Lower leg skin (tissue), 4 donors: Measurements from ENCODE around the gene HECTD4. TPM values are rescaled to one million over a fixed set of nuclear protein-coding genes. Genes with fewer than 3 reads are reported as not detected.
"Not testable (repeated sequence)": the region's sequence is repeated elsewhere in the genome, so short reads cannot be mapped to it uniquely, and the experiment has no call there.

ENCODE experiments used
- DNase-seq, 2 donors: peaks; one replicate each; pipeline ENCODE4 v3.0.0-alpha.2; 2019; ENCODE audit warnings: low spot score in 2 of 2
- H3K4me3 ChIP-seq: fragments of 200-600 bp; sonication (generic); 2 replicates; pipeline ENCODE4 v1.5.1; 2017; ENCODE audit warnings: mild to moderate bottlenecking, low read depth; ENCODE audit not compliant: poor library complexity, severe bottlenecking
- POLR2A ChIP-seq, 2 donors: fragments of 450-650 bp; IDR thresholded peaks; one replicate each; pipeline ENCODE4 v1.6.1; 2016 to 2017; ENCODE audit warnings: antibody characterized with exemption in 2 of 2, mild to moderate bottlenecking in 1 of 2, moderate library complexity in 1 of 2
- WGBS, 2 donors: methylation state at CpG; one replicate each; pipeline ENCODE4 v1.1.5; 2018; 5-methylcytosine and 5-hydroxymethylcytosine counted together
- intact Hi-C: fragments of 100-400 bp; cut with DNase I; formaldehyde crosslinking; loops from one replicate; pipeline ENCODE4 v1.15.0; 2023; ENCODE audit warnings: low total_unique reads
- total RNA-seq, 4 donors: library from RNA; depleted of rRNA; stranded (reverse); fragments of >200 nt; gene quantifications; one replicate each; pipeline ENCODE4 v1.1.0, GENCODE V29; 2016
- TF ChIP-seq, protein P1 (sequence below), 3 donors: fragments of 450-650 bp; IDR thresholded peaks; one replicate each; pipeline ENCODE4 v1.5.1; 2016; ENCODE audit warnings: antibody characterized with exemption in 3 of 3, mild to moderate bottlenecking in 3 of 3, moderate library complexity in 2 of 3

Gene HECTD4
- total RNA-seq, 4 donors from 2014 or later: 33.2 to 70.6 (median 35.5) TPM

DNA sequence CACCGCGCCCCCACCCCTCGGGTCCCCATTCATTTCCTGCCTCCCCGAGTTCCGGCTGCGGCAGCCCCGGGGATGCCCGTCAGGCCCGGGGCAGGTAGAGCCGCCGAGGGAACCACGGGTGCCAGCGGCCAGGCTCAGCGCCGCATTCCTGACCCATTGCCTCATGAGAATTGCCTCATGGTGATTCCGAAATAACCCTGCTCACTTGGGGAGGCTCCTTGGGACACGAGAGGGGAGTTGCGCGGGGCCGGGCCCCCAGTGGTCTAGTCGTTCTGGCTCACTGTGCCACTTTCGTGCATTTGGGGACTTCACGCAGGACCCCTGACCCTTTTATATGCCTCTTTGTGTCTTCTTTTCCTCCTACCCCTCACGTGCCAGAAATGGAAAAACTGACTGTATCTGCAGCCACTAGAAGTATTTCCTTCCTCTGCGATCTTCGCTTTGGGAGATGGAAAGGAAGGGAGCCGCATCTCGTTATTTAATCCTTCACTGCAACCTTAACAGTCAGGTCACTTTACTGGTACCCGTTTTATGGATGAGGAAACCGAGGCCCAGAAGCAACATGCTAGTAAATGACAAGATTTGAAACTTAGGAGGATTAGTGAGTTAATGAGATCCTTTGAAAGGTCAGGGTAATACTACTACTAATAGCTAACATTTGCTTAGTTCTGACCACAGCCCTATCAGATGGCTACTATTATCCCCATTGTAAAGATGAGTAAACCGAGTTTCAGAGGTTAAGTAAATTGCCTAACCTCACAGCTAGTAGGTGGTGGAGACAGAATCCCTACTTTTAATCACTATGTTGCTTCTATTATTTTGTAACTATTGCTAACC is 37.3 kb upstream of the HECTD4 start:
- TF ChIP-seq, protein P1, sequence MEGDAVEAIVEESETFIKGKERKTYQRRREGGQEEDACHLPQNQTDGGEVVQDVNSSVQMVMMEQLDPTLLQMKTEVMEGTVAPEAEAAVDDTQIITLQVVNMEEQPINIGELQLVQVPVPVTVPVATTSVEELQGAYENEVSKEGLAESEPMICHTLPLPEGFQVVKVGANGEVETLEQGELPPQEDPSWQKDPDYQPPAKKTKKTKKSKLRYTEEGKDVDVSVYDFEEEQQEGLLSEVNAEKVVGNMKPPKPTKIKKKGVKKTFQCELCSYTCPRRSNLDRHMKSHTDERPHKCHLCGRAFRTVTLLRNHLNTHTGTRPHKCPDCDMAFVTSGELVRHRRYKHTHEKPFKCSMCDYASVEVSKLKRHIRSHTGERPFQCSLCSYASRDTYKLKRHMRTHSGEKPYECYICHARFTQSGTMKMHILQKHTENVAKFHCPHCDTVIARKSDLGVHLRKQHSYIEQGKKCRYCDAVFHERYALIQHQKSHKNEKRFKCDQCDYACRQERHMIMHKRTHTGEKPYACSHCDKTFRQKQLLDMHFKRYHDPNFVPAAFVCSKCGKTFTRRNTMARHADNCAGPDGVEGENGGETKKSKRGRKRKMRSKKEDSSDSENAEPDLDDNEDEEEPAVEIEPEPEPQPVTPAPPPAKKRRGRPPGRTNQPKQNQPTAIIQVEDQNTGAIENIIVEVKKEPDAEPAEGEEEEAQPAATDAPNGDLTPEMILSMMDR (IDR thresholded peaks at IDR 0.05): no peak
- no peak for TF ChIP-seq POLR2A (IDR thresholded peaks at IDR 0.05)
- intact Hi-C loops: no loop called here
- peak; percentile 66 to 94 for DNase-seq
- H3K4me3 ChIP-seq: peak overlapping the region; percentile 76
- 4% methylated on average over 29 to 31 of the region's 31 CpGs for WGBS, 2 donors

DNA sequence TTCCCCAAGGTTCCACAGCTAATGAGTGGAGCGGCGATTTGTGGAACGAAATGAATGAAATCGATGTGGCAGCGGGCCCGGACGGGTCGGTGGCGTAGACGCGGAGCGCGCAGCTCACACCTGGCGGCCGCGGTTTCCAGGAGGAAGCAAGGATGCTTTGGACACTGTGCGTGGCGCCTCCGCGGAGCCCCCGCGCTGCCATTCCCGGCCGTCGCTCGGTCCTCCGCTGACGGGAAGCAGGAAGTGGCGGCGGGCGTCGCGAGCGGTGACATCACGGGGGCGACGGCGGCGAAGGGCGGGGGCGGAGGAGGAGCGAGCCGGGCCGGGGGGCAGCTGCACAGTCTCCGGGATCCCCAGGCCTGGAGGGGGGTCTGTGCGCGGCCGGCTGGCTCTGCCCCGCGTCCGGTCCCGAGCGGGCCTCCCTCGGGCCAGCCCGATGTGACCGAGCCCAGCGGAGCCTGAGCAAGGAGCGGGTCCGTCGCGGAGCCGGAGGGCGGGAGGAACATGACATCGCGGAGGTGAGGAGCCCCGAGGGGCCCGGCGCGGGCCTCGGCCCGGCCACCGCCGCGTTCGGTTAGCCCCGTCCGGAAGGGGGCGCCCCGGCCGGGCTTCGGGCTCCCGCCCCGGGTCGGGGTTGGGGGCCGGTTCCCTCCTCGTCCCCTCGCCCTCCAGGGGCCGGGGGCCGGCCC is 36.5 kb upstream of the HECTD4 start, which contains the start of gene PTPN11:
Gene PTPN11 (plus strand): TSS at position 340 of the 689 bp plus-strand sequence. CDS start 165 bp downstream, at position 505.
- DNase-seq: peak; percentile 80 to 98
- TF ChIP-seq, protein P1 (IDR thresholded peaks at IDR 0.05): no peak
- TF ChIP-seq POLR2A (IDR thresholded peaks at IDR 0.05): peak in 1 of 2 donors; percentile 81
- H3K4me3 ChIP-seq: peak within 1 kb of the TSS; percentile 76
- intact Hi-C loops: no loop called here
- 0% methylated on average over 20 to 43 of the region's 89 CpGs for WGBS, 2 donors

DNA sequence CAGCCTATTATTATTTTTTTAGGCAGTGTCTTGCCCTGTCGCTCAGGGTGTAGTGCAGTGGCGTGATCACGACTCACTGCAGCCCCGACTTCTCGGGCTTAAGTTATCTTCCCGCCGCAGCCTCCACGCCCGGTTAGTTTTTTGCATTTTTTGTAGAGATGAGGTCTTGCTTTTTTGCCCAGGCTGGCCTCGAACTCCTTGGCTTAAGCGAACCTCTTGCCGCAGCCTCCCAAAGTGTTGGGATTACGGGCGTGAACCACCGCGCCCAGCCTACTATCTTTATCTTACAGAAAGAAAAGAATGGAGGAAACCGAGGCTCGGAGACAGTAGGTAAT is 36.0 kb upstream of the HECTD4 start:
- intact Hi-C loops: no loop called here
- 0% methylated on average over 18 of the region's 18 CpGs for WGBS, 2 donors
- no peak for TF ChIP-seq POLR2A (IDR thresholded peaks at IDR 0.05)
- TF ChIP-seq, protein P1 (IDR thresholded peaks at IDR 0.05): no peak
- DNase-seq: no peak
- H3K4me3 ChIP-seq: peak overlapping the region; percentile 76

DNA sequence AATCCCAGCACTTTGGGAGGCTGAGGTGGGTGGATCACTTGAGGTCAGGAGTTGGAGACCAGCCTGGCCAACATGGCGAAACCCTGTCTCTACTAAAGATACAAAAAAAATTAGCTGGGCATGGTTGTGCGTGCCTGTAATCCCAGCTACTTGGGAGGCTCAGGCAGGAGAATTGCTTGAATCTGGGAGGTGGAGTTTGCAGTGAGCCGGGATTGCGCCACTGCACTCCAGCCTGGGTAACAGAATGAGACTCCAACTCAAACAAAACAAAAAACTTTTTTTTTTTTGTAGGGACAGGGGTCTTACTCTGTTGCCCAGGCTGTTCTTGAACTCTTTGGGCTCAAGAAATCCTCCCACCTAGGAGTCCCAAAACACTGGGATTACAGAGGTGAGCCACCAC is 33.2 kb upstream of the HECTD4 start:
- DNase-seq, intact Hi-C loops, H3K4me3 ChIP-seq: not testable (repeated sequence)
- 92 to 93% methylated on average over 4 of the region's 4 CpGs for WGBS, 2 donors

DNA sequence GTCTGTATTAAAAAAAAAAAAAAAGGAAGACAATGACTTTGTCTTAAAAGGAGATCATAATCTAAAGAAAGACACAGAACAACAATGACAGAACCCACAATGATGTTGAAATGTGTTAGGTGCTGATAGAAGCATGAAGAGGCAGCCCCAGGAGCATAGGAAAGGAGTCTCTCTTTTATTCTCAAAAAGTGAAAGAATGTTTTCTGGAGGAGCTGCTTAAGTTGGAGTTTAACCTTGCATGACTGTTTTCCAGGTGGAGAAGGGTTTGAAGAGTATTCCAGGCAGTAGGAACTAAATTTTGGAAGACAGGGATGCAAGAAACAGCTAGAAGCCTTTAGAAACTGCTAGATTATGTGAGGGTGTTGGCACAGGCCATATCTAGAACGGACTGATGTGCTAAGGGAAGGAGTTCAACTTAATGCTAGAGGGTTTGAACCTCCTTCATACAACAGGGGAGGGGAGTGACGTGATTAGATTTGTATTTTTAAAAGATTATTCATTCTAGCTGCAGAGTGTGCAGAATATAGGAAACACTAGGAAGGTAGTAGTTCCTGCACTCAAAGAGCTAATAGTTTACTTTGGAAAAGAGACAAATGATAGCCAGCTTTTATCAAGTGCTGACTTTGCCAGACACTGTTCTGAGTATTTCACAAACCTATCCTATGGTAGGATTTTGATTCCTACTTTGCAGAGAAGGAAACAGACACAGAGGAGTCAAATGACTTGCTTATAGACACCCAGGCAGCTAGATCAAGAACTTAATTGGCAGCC is 31.8 kb upstream of the HECTD4 start:
- H3K4me3 ChIP-seq: no peak overlapping the region
- no peak for DNase-seq
- intact Hi-C loops: no loop called here
- TF ChIP-seq POLR2A (IDR thresholded peaks at IDR 0.05): no peak
- TF ChIP-seq, protein P1 (IDR thresholded peaks at IDR 0.05): no peak
- WGBS, 2 donors: 47 to 54% methylated on average over 2 of the region's 2 CpGs

DNA sequence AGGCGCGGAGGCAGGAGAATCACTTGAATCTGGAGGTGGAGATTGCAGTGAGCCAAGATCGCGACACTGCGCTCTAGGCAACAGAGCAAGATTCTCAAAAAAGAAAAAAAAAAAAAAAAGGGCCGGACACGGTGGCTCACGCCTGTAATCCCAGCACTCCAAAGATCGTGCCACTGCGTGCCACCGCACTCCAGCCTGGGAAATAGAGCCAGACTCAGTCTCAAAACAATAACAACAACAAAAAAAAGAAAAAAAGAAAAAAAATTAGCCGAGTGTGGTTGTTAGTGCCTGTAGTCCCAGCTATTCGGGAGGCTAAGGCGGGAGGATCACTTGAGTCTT is 27.6 kb upstream of the HECTD4 start:
- TF ChIP-seq, protein P1 (IDR thresholded peaks at IDR 0.05): no peak
- no peak for TF ChIP-seq POLR2A (IDR thresholded peaks at IDR 0.05)
- H3K4me3 ChIP-seq: no peak overlapping the region
- intact Hi-C loops: no loop called here
- WGBS, 2 donors: 90 to 93% methylated on average over 14 of the region's 14 CpGs
- DNase-seq: no peak
